HepG2 (cell line): Measurements from ENCODE around the gene PPCS. TPM values are rescaled to one million over a fixed set of nuclear protein-coding genes. Genes with fewer than 3 reads are reported as not detected.

Source experiments
- ADNP ChIP-seq: sonication (generic); formaldehyde crosslinking; IDR thresholded peaks from 2 replicates; pipeline ENCODE4 v1.4.0; 2020; ENCODE audit warnings: missing genetic modification reagents
- BCL6 ChIP-seq: IDR thresholded peaks from 2 replicates; pipeline ENCODE4 v1.6.1; 2016; ENCODE audit warnings: missing genetic modification reagents, missing compliant biosample characterization
- CENPX ChIP-seq: sonication (generic); formaldehyde crosslinking; IDR thresholded peaks from 2 replicates; pipeline ENCODE4 v1.9.0; 2021; ENCODE audit warnings: mild to moderate bottlenecking, missing genetic modification reagents, moderate library complexity
- ETV5 ChIP-seq: IDR thresholded peaks from 2 replicates; pipeline ENCODE4 v1.6.1; 2018; ENCODE audit warnings: missing biosample characterization, missing genetic modification reagents, inconsistent platforms, borderline replicate concordance
- FOXA1 ChIP-seq, 2 experiments: fragments of 450-650 bp in 1 of 2; sonication (generic) in 1 of 2; formaldehyde crosslinking in 1 of 2; IDR thresholded peaks; 2 replicates each; pipeline versions ENCODE4 v1.4.0 to v1.6.1; 2016 to 2020; ENCODE audit warnings: missing genetic modification reagents in 1 of 2
- NFIC ChIP-seq: IDR thresholded peaks from 2 replicates; pipeline ENCODE4 v1.6.1; 2012; ENCODE audit warnings: mild to moderate bottlenecking, low read length, inconsistent platforms
- PHF5A ChIP-seq: IDR thresholded peaks from one replicate; pipeline ENCODE4 v1.6.1; 2018; ENCODE audit warnings: low read depth, missing genetic modification reagents; ENCODE audit not compliant: unreplicated experiment
- PRDM10 ChIP-seq: sonication (generic); formaldehyde crosslinking; IDR thresholded peaks from 2 replicates; pipeline ENCODE4 v1.4.0; 2020; ENCODE audit warnings: low read depth, missing genetic modification reagents
- RARA ChIP-seq: IDR thresholded peaks from 2 replicates; pipeline ENCODE4 v1.6.1; 2016; ENCODE audit warnings: missing genetic modification reagents, missing compliant biosample characterization
- THAP11 ChIP-seq: IDR thresholded peaks from 2 replicates; pipeline ENCODE4 v1.6.1; 2016; ENCODE audit warnings: missing biosample characterization, missing genetic modification reagents
- ZBTB3 ChIP-seq: sonication (generic); formaldehyde crosslinking; IDR thresholded peaks from 2 replicates; pipeline ENCODE4 v1.4.0; 2020; ENCODE audit warnings: low read depth, mild to moderate bottlenecking, moderate library complexity, missing genetic modification reagents, borderline replicate concordance
- ZKSCAN1 ChIP-seq: fragments of 150-350 bp; IDR thresholded peaks from 2 replicates; pipeline ENCODE4 v1.6.1; 2014; ENCODE audit warnings: low read length
- ZNF124 ChIP-seq: sonication (generic); formaldehyde crosslinking; IDR thresholded peaks from 2 replicates; pipeline ENCODE4 v1.4.0; 2020; ENCODE audit warnings: missing genetic modification reagents
- ZNF263 ChIP-seq: sonication (generic); formaldehyde crosslinking; IDR thresholded peaks from 2 replicates; pipeline ENCODE4 v1.4.0; 2020; ENCODE audit warnings: missing genetic modification reagents
- ZNF317 ChIP-seq: sonication (generic); formaldehyde crosslinking; IDR thresholded peaks from 2 replicates; pipeline ENCODE4 v1.5.0; 2020; ENCODE audit warnings: mild to moderate bottlenecking, missing genetic modification reagents
- ZNF354B ChIP-seq: sonication (generic); formaldehyde crosslinking; IDR thresholded peaks from 2 replicates; pipeline ENCODE4 v1.8.0; 2022; ENCODE audit warnings: mild to moderate bottlenecking, missing genetic modification reagents
- ZNF460 ChIP-seq: sonication (generic); formaldehyde crosslinking; IDR thresholded peaks from 2 replicates; pipeline ENCODE4 v1.5.1; 2020; ENCODE audit warnings: missing genetic modification reagents, mild to moderate bottlenecking, borderline replicate concordance
- ZNF710 ChIP-seq: sonication (generic); formaldehyde crosslinking; IDR thresholded peaks from 2 replicates; pipeline ENCODE4 v1.5.0; 2020; ENCODE audit warnings: mild to moderate bottlenecking, missing genetic modification reagents, borderline replicate concordance
- polyA plus RNA-seq, 8 experiments: library from polyadenylated mRNA; depleted of rRNA in 3 of 8; stranded (reverse) in 7 of 8; unstranded in 1 of 8; fragments of >200 nt; fragmentation: Illumina TruSeq in 4 of 8; extraction: Trizol in 4 of 8; gene quantifications; 2 replicates each; pipeline versions ENCODE4 v1.2.1 to v1.2.3, GENCODE V29; 2011 to 2016; ENCODE audit warnings: low read depth in 4 of 8, missing spikeins in 1 of 8, mixed read lengths in 1 of 8; ENCODE audit not compliant: insufficient read depth in 1 of 8
- total RNA-seq, 5 experiments: library from RNA; depleted of rRNA; stranded (reverse); fragments of >200 nt; fragmentation: Illumina TruSeq; extraction: Trizol; gene quantifications; 2 replicates each; pipeline ENCODE4 v1.2.3, GENCODE V29; 2016; ENCODE audit warnings: low read depth in 1 of 5

Gene PPCS
- total and polyA plus RNA-seq, 2 of the 13 experiments (the other 11 are each of a cell fraction or from before 2014, with no cell fraction given): 13.4 to 38.9 TPM

GRCh38 chr1:42431514-42431913, 24.8 kb upstream of the PPCS start (continued):
- TF ChIP-seq CENPX (CRISPR knock-in tag) (no peak), THAP11 (CRISPR knock-in tag) (no peak), ZKSCAN1 (no peak), ZNF710 (0 out of 2 replicates have a peak, but pooled peaks have one; percentile 55), PRDM10 (CRISPR knock-in tag) (no peak), ZNF460 (CRISPR knock-in tag) (no peak), ZNF124 (CRISPR knock-in tag) (no peak), ZNF354B (CRISPR knock-in tag) (no peak), PHF5A (CRISPR knock-in tag) (no peak), ZNF317 (CRISPR knock-in tag) (no peak), RARA (CRISPR knock-in tag) (0 out of 2 replicates have a peak, but pooled peaks have one; percentile 18), ZNF263 (CRISPR knock-in tag) (peak; percentile 89), ADNP (no peak), NFIC (no peak), ETV5 (peak; percentile 35; the same call in 1 of the 2 replicates), ZBTB3 (CRISPR knock-in tag) (no peak), FOXA1 (IDR thresholded peaks at IDR 0.05) (no peak), FOXA1 (CRISPR knock-in tag; IDR thresholded peaks at IDR 0.05) (peak; percentile 70), BCL6 (CRISPR knock-in tag) (0 out of 2 replicates have a peak, but pooled peaks have one; percentile 11)
